ENCODE results near the gene CDKN2D.

The CDKN2D gene

DNA sequence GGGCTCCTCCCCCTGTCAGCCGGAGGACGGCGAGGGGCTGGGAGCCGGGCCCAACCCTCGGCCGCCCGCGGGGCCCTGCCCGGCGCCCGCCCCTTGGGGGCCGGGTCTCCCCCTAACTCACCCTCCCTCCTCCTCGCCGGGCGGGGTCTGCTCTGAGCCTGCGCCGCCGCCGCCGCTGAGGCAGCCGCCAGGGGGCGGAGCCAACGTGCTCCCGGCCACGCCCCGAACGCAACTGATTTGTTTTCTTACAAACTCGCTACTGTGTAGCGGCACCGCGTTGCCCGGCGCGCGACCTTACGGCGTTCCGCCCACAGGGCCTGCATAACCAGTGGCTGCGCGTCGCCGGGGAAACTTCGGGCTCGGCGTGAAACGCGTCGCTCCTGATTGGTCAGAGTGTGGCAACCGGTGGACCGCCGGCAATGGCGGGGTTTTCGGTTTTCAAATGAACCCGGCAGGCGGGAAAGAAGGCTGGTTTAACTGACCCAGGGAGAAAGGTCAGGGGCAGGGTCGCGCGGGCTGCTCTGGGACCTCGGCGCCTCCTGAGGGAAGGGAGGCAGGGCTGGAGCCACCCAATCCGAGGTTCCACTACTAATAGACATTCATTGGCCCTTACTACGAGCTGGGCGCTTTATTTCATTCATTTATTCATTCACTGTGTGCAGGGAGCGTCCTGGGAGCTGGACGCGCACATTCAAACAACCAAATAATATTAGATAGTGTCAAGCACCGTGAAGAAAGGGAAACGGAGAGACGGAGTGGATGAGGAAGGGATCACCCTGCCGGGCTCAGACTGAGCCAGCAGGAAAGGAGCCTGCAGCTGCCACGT, at the start of gene CDKN2D:
CDKN2D (minus strand) TSS at position 154 of the 826 bp plus-strand sequence. CDS start 326 bp downstream, outside the sequence.
- DNase-seq (ENCODE audit: low read depth in 2 of 2): peak; percentile 99 to 100

GRCh38 chr19:10617409-10618121, 48.8 kb upstream of the CDKN2D start:
- no peak for DNase-seq (ENCODE audit: low read depth in 2 of 2)

GRCh38 chr19:10615429-10616023, 46.7 kb upstream of the CDKN2D start:
- no peak for DNase-seq (ENCODE audit: low read depth in 2 of 2)

DNA sequence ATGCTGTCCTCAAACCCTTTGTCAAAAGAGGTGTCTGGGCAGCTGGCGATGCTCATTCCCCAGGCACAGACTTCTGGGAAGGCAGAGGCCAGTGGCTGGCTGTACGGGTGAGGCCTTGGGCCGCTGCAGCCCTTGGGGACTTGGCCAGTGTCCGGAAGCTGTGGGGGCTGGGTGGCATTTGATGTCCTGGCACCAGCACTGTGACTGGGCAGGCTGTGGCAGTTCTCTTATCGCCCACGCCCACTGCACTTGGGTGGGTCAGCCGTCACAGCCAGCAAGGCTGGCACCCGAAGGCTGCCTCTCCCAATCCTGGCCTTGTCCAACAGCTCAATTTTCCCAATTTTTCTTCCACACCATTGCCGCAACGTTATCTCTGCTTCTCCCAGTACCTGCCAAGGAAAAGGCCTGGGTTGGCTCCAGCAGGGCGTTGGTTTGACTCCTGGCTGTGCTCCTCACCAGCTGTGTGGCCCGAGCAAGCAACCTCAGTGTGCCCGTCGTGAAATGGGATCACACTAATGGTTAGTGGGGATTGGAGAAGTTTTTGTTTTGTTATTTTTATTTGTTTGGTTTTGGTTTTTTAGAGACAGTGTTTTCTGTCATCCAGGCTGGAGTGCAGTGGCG, 43.8 kb upstream of the CDKN2D start:
- no peak for DNase-seq (ENCODE audit: low read depth in 2 of 2)

DNA sequence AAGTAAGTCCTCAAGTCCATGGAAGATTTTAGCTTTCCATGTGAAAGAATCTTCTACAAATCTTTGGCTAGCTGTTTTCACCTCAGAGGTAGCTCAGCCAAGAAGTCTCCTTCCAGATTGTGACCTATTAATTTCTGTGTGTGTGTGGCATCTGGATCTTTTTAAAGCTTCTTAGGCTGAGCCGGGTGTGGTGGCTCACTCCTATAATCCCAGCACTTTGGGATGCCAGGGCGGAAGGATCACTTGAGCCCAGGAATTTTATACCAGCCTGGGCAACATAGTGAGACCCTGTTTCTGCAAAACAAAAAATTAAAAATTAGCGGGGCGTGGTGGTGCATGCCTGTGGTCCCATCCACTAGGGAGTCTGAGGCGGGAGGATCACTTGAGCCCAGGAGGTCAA, 43.1 kb upstream of the CDKN2D start:
- no peak for DNase-seq (ENCODE audit: low read depth in 2 of 2)

DNA sequence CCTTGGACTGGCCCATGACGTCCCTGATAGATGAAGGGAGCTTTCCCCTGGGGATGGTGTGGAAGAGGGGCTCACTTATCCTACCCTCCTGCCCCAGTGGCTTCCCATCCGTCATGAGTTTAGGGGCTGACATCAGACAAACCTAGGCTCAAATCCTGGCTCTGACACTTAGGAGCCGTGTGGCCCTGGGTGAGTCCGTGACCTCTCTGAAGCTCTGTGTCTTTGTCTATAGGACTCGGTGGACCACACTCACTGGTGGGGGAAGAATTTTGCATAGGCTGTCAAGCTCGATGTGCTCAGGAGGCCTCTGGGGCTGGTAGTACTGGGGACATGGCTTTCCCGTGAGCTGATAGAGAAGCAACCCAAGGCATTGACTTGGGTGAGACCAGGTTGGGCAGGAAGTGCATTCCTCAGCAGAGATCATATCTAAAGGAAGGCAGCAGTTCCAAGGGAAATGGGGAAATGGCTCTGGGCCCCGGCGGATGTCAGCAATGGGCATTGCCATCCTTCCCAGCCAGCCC, 35.7 kb upstream of the CDKN2D start:
- no peak for DNase-seq (ENCODE audit: low read depth in 2 of 2)

GRCh38 chr19:10603873-10604459, 35.2 kb upstream of the CDKN2D start:
- DNase-seq (ENCODE audit: low read depth in 2 of 2): no peak

DNA sequence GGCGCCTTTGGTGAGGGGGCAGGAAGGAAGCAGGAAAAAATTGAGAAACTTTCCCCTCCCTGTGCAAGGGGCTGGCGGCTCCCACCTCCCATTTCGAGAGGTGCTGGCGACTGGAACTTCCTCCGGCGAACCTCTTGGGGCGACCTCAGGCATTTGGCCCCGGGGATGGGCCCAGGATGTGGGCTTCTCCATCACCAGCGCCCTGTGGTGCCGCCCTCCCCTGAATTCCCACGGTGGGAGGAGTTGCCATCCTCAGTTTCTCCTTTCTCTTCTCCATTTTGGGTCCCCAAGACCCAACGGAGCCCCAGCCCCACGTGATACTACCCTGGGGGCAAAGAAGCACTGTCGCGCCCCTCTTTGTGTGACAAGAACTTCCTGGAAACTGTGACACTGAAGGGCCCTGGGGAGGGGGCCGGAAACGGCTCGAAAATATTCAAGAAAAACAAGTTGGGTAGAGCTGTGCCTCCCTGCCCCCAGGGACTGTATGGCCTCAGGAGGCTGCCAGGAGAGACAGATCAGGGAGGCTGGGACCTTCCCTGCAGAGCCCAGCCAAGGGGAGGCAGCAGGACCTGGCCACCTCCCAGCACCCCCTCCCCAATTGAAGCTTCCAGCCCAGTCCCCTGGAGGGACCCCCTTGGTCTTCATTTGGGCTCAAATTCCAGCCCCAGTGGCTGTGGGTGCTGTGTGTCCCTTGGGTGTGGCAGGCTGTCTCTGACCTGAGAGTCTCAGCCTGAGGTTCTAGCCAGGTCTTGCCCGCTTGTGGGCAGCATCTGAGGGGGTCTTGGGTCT, 34.5 kb upstream of the CDKN2D start:
- peak; percentile 59 to 68 for DNase-seq (ENCODE audit: low read depth in 2 of 2)

GRCh38 chr19:10602330-10603083, 33.7 kb upstream of the CDKN2D start:
- DNase-seq (ENCODE audit: low read depth in 2 of 2): peak; percentile 76 to 89

DNA sequence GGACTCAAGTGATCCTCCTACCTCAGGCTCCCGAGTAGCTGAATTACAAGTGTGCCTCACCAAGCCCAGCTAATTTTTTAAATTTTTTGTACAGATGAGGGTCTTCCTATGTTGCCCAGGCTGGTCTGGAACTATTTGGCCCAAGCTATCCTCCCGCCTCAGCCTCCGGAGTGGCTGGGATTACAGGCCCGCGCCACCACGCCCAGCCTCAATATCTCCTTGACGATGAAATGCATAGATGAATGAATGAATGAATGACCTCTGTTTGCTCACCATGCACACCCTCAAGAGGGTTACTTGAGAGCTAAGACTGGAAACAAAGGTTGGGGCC, 33.2 kb upstream of the CDKN2D start:
- no peak for DNase-seq (ENCODE audit: low read depth in 2 of 2)

- DNase-seq (ENCODE audit: low read depth in 2 of 2): no peak
Measured at GRCh38 chr19:10600149-10600548, 31.4 kb upstream of the CDKN2D start.

GRCh38 chr19:10593820-10594637, 25.2 kb upstream of the CDKN2D start:
- DNase-seq (ENCODE audit: low read depth in 2 of 2): no peak

GRCh38 chr19:10593148-10593547, 24.4 kb upstream of the CDKN2D start:
- no peak for DNase-seq (ENCODE audit: low read depth in 2 of 2)

DNA sequence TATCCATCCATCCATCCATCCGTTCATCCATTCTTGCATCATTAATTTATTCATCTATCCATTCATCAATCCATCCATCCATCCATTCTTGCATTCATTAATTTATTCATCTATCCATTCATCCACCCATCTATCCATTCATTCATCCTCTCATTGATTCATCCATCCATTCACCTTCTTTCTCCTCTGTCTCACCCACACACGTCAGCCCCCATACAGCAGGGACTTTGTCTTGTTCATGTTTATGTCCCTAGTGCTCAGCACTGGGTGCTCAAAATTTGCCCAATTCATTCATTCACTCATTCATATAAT, 19.0 kb upstream of the CDKN2D start:
- no peak for DNase-seq (ENCODE audit: low read depth in 2 of 2)

GRCh38 chr19:10587022-10587838, 18.5 kb upstream of the CDKN2D start, which contains the start of gene AP1M2:
AP1M2 (minus strand) TSS chr19:10587312; CDS start chr19:10587231, 81 bp downstream.
- DNase-seq (ENCODE audit: low read depth in 2 of 2): no peak

- DNase-seq (ENCODE audit: low read depth in 2 of 2): no peak
Measured at GRCh38 chr19:10586396-10586795, 17.6 kb upstream of the CDKN2D start.

DNA sequence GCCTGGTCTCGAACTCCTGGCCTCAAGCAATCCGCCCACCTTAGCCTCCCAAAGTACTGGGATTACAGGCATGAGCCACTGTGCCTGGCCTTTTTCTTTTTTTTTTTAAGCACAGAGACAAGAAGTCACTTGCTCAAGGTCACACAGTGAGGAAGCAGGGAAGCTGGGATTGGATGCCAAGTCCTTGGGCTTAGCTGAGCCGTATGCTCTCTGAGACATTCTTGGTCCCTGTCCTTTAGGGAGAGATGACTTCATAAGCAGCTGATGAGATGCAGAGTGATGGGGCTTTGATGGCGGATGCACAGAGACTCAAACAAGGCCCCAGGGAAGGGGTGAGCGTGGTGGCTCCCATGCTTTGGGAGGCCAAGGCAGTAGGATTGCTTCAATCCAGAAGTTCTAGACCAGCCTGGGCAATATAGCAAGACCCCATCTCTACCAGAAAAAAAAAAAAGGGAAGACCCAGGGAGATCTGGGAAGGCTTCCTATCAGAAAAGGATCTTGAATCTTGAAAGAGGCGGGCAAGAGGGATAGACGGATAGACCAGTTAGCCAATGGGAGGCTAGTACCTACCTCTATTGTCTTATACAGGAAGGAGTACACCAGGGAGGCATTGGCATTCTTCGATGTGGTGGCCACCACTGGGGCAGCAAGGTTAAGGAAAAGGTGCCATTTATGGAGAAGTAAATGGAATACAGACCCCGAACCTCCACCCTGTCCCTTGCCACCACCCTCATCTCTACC, 14.4 kb upstream of the CDKN2D start:
- DNase-seq (ENCODE audit: low read depth in 2 of 2): no peak

GRCh38 chr19:10582091-10582490, 13.3 kb upstream of the CDKN2D start:
- no peak for DNase-seq (ENCODE audit: low read depth in 2 of 2)

Measured in stimulated activated CD4-positive, alpha-beta T cell treated with anti-CD3 and anti-CD28 coated beads, Interleukin-15, amount 100 ng/mL, for 48 hours (primary cell).